NCI-H510A treated with DMSO at 0.1 percent for 48 hours (cell line): ENCODE measurements around the gene ALPP.
"Not testable (repeated sequence)": the region's sequence is repeated elsewhere in the genome, so short reads cannot be mapped to it uniquely, and the experiment has no call there.

Experiments
- DNase-seq: peaks from one replicate; lab custom pipeline; 2025; lab: John Stamatoyannopoulos, UW

ALPP gene

GRCh38 chr2:232422051-232422450 is 43.5 kb downstream of the ALPP start:
- no peak for DNase-seq

GRCh38 chr2:232422996-232423395 is 44.4 kb downstream of the ALPP start:
- DNase-seq = not testable (repeated sequence)

GRCh38 chr2:232423407-232423806 is 44.9 kb downstream of the ALPP start:
- not testable (repeated sequence) for DNase-seq

GRCh38 chr2:232431705-232432590 is 53.4 kb downstream of the ALPP start:
- DNase-seq = no peak
